Skeletal muscle cell (primary cell): Measurements from ENCODE around the gene PRPF18.

Experiments
- DNase-seq: peaks from one replicate; pipeline ENCODE4 v3.0.0-alpha.2; 2010; ENCODE audit warnings: low read depth
- H3K4me3 ChIP-seq: 2 replicates; pipeline ENCODE4 v1.5.1; 2011; ENCODE audit warnings: low read depth, mild to moderate bottlenecking, control low read depth, low read length, moderate library complexity

The PRPF18 gene

GRCh38 chr10:13633689-13634088 is 46.9 kb downstream of the PRPF18 start:
- DNase-seq, result peak; percentile 98
- no peak overlapping the region for H3K4me3 ChIP-seq

- H3K4me3 ChIP-seq, result no peak overlapping the region
- DNase-seq, result peak; percentile 60
Observed at GRCh38 chr10:13634207-13634606, 47.4 kb downstream of the PRPF18 start.

GRCh38 chr10:13636776-13637175 is 50.0 kb downstream of the PRPF18 start:
- H3K4me3 ChIP-seq, result no peak overlapping the region
- no peak for DNase-seq

GRCh38 chr10:13637303-13637856 is 50.6 kb downstream of the PRPF18 start:
- DNase-seq, result no peak
- no peak overlapping the region for H3K4me3 ChIP-seq

- H3K4me3 ChIP-seq, result no peak overlapping the region
- DNase-seq, result no peak
Observed at GRCh38 chr10:13637894-13638293, 51.1 kb downstream of the PRPF18 start.

- H3K4me3 ChIP-seq, result no peak overlapping the region
Observed at GRCh38 chr10:13642293-13642692, 55.5 kb downstream of the PRPF18 start.

GRCh38 chr10:13643016-13643415 is 56.3 kb downstream of the PRPF18 start:
- DNase-seq, result no peak

More at GRCh38 chr10:13642293-13642692, 55.5 kb downstream of the PRPF18 start:
- DNase-seq, result no peak

GRCh38 chr10:13644866-13645265 is 58.1 kb downstream of the PRPF18 start:
- H3K4me3 ChIP-seq, result no peak overlapping the region
- DNase-seq, result no peak

More at GRCh38 chr10:13643016-13643415, 56.3 kb downstream of the PRPF18 start:
- H3K4me3 ChIP-seq, result no peak overlapping the region

GRCh38 chr10:13648425-13648824 is 61.7 kb downstream of the PRPF18 start:
- no peak for DNase-seq
- no peak overlapping the region for H3K4me3 ChIP-seq

- no peak for DNase-seq
- H3K4me3 ChIP-seq, result no peak overlapping the region
Observed at GRCh38 chr10:13649844-13650520, 63.2 kb downstream of the PRPF18 start.

- DNase-seq, result no peak
- H3K4me3 ChIP-seq, result no peak overlapping the region
Observed at GRCh38 chr10:13650961-13651360, 64.2 kb downstream of the PRPF18 start.

GRCh38 chr10:13651969-13652720 is 65.4 kb downstream of the PRPF18 start:
- no peak for DNase-seq
- no peak overlapping the region for H3K4me3 ChIP-seq

- DNase-seq, result no peak
- H3K4me3 ChIP-seq, result no peak overlapping the region
Observed at GRCh38 chr10:13652860-13653259, 66.1 kb downstream of the PRPF18 start.

GRCh38 chr10:13654118-13654830 is 67.5 kb downstream of the PRPF18 start:
- DNase-seq, result no peak
- no peak overlapping the region for H3K4me3 ChIP-seq

GRCh38 chr10:13654846-13655245 is 68.1 kb downstream of the PRPF18 start:
- no peak for DNase-seq
- H3K4me3 ChIP-seq, result no peak overlapping the region

GRCh38 chr10:13656337-13657100 is 69.8 kb downstream of the PRPF18 start:
- no peak overlapping the region for H3K4me3 ChIP-seq
- DNase-seq, result no peak

GRCh38 chr10:13657101-13657680 is 70.4 kb downstream of the PRPF18 start:
- no peak for DNase-seq
- H3K4me3 ChIP-seq, result no peak overlapping the region

- no peak overlapping the region for H3K4me3 ChIP-seq
- no peak for DNase-seq
Observed at GRCh38 chr10:13658264-13658663, 71.5 kb downstream of the PRPF18 start.
